Measurements from ENCODE around the gene SLC7A4.

The SLC7A4 gene

GRCh38 chr22:21078916-21079315 lies 46.6 kb upstream of the SLC7A4 start:
- no peak overlapping the region for H3K4me3 ChIP-seq (ENCODE audit: low read length)

DNA sequence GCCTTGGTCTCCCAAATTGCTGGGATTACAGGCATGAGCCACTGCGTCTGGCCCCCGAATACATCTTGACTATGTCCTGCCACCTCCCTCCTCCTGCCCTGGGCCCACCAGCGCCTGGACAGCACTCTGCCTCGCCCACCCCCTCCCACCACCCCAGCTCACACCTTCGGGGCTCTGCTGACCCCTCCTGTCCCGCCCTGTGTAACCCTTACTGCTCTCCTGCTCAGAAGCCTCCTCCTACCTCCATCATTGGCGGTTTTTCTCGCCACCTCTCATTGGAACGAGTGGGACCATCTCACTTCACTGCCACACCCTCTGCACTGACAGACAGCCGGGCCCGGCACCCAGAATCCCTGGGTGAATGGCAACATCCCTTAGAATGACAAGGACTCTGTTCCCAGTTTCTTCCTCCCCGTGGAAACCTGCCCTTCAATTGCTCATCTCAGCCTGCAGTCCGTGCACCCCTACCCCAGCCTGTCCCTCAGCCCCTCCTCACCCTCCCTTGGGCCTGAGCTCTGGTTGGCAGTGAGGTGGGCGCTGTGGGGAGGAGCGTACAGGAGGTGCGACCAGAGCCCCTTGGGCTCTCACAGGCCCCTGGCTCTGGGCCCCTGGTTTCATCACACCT lies 45.6 kb upstream of the SLC7A4 start:
- H3K79me2 ChIP-seq (ENCODE audit: low read length), result no peaks in the 10 kb centered on the region

More at GRCh38 chr22:21078916-21079315, 46.6 kb upstream of the SLC7A4 start:
- DNase-seq, result no peak
- Histone ChIP-seq H3K36me3 (replicated peaks; ENCODE audit: insufficient read depth, low read length) (no peaks in the 10 kb centered on the region), H3K4me1 (ENCODE audit: low read length) (no peaks in the 10 kb centered on the region), H3K9me3 (replicated peaks; ENCODE audit: insufficient read depth, low read length) (no peaks in the 10 kb centered on the region), H3K27me3 (replicated peaks; ENCODE audit: insufficient read depth, low read length) (peaks cover 14% of the 10 kb centered on the region), H3K9me2 (replicated peaks; ENCODE audit: insufficient read depth, low read length) (no peaks in the 10 kb centered on the region), H2AFZ (ENCODE audit: low read length) (no peak overlapping the region), H3K9ac (ENCODE audit: low read length) (no peak overlapping the region), H3K27ac (ENCODE audit: low read length) (no peak overlapping the region), H3F3A (ENCODE audit: insufficient read depth, low read length) (no peaks in the 10 kb centered on the region), H3K4me2 (ENCODE audit: low read depth, low read length) (no peak overlapping the region), H3K79me2 (ENCODE audit: low read length) (no peaks in the 10 kb centered on the region), H4K20me1 (ENCODE audit: insufficient read depth, low read length) (no peaks in the 10 kb centered on the region)
- no peak for TF ChIP-seq EZH2 (optimal IDR thresholded peaks at IDR 0.05; ENCODE audit: low read depth, low read length)
- no peak for TF ChIP-seq CTCF (IDR thresholded peaks at IDR 0.05; ENCODE audit: low read length)
- TF ChIP-seq EZH2phosphoT487 (IDR thresholded peaks at IDR 0.05; ENCODE audit: low read length), result no peak

GRCh38 chr22:21076912-21077625 lies 44.7 kb upstream of the SLC7A4 start:
- Histone ChIP-seq H3K27ac (ENCODE audit: low read length) (no peak overlapping the region), H3K27me3 (replicated peaks; ENCODE audit: insufficient read depth, low read length) (peaks cover 18% of the 10 kb centered on the region), H3K4me3 (ENCODE audit: low read length) (no peak overlapping the region), H4K20me1 (ENCODE audit: insufficient read depth, low read length) (no peaks in the 10 kb centered on the region), H3K9me3 (replicated peaks; ENCODE audit: insufficient read depth, low read length) (no peaks in the 10 kb centered on the region), H3K36me3 (replicated peaks; ENCODE audit: insufficient read depth, low read length) (no peaks in the 10 kb centered on the region), H3K9me2 (replicated peaks; ENCODE audit: insufficient read depth, low read length) (no peaks in the 10 kb centered on the region), H3K4me1 (ENCODE audit: low read length) (no peaks in the 10 kb centered on the region), H3K9ac (ENCODE audit: low read length) (no peak overlapping the region), H3F3A (ENCODE audit: insufficient read depth, low read length) (no peaks in the 10 kb centered on the region), H3K4me2 (ENCODE audit: low read depth, low read length) (no peak overlapping the region), H2AFZ (ENCODE audit: low read length) (no peak overlapping the region), H3K79me2 (ENCODE audit: low read length) (no peaks in the 10 kb centered on the region)
- DNase-seq, result no peak
- TF ChIP-seq CTCF (IDR thresholded peaks at IDR 0.05; ENCODE audit: low read length) (no peak), EZH2 (optimal IDR thresholded peaks at IDR 0.05; ENCODE audit: low read depth, low read length) (no peak), EZH2phosphoT487 (IDR thresholded peaks at IDR 0.05; ENCODE audit: low read length) (no peak)

More for the DNA sequence above, 45.6 kb upstream of the SLC7A4 start:
- no peak overlapping the region for H3K27ac ChIP-seq (ENCODE audit: low read length)
- peaks cover 18% of the 10 kb centered on the region for H3K27me3 ChIP-seq (replicated peaks; ENCODE audit: insufficient read depth, low read length)
- H3K4me2 ChIP-seq (ENCODE audit: low read depth, low read length), result no peak overlapping the region
- DNase-seq, result no peak
- no peaks in the 10 kb centered on the region for H3K36me3 ChIP-seq (replicated peaks; ENCODE audit: insufficient read depth, low read length)
- TF ChIP-seq EZH2 (optimal IDR thresholded peaks at IDR 0.05; ENCODE audit: low read depth, low read length), result no peak
- H3K9ac ChIP-seq (ENCODE audit: low read length), result no peak overlapping the region
- H4K20me1 ChIP-seq (ENCODE audit: insufficient read depth, low read length), result no peaks in the 10 kb centered on the region
- H3K9me2 ChIP-seq (replicated peaks; ENCODE audit: insufficient read depth, low read length), result no peaks in the 10 kb centered on the region
- no peaks in the 10 kb centered on the region for H3K9me3 ChIP-seq (replicated peaks; ENCODE audit: insufficient read depth, low read length)
- no peaks in the 10 kb centered on the region for H3K4me1 ChIP-seq (ENCODE audit: low read length)
- no peak overlapping the region for H2AFZ ChIP-seq (ENCODE audit: low read length)
- H3F3A ChIP-seq (ENCODE audit: insufficient read depth, low read length), result no peaks in the 10 kb centered on the region
- H3K4me3 ChIP-seq (ENCODE audit: low read length), result no peak overlapping the region

All from MM.1S (cell line).